Mesenchymal stem cell (in vitro differentiated cells and primary cell): Measurements from ENCODE around the gene PCED1B.

Experiments
- DNase-seq: peaks from one replicate; pipeline ENCODE4 v3.0.0-alpha.2; 2013
- H2AFZ ChIP-seq: one replicate; pipeline ENCODE4 v1.6.1; 2013; ENCODE audit warnings: low read depth, mild to moderate bottlenecking, control low read depth, inconsistent platforms, low read length, moderate library complexity
- H2AK5ac ChIP-seq: 2 replicates; pipeline ENCODE4 v1.6.1; 2013; ENCODE audit warnings: low read length, moderate library complexity, mild to moderate bottlenecking, inconsistent platforms; ENCODE audit not compliant: severe bottlenecking
- H2BK120ac ChIP-seq: one replicate; pipeline ENCODE4 v1.6.1; 2013; ENCODE audit warnings: low read depth, mild to moderate bottlenecking, inconsistent platforms, low read length, moderate library complexity
- H2BK12ac ChIP-seq, 2 experiments: one replicate each; pipeline ENCODE4 v1.6.1; 2013; ENCODE audit warnings: inconsistent platforms in 2 of 2, low read length in 2 of 2, mild to moderate bottlenecking in 2 of 2, moderate library complexity in 2 of 2, control low read depth in 1 of 2
- H2BK15ac ChIP-seq: one replicate; pipeline ENCODE4 v1.6.1; 2013; ENCODE audit warnings: mild to moderate bottlenecking, low read depth, inconsistent platforms; ENCODE audit not compliant: poor library complexity, severe bottlenecking
- H2BK5ac ChIP-seq: 2 replicates; pipeline ENCODE4 v1.6.1; 2013; ENCODE audit warnings: low read depth, mild to moderate bottlenecking, low read length, control low read depth, inconsistent platforms; ENCODE audit not compliant: poor library complexity, severe bottlenecking
- H3K14ac ChIP-seq, 2 experiments: one replicate each; pipeline ENCODE4 v1.6.1; 2013; ENCODE audit warnings: inconsistent platforms in 2 of 2, low read length in 2 of 2, control low read depth in 1 of 2, mild to moderate bottlenecking in 1 of 2, moderate library complexity in 1 of 2
- H3K18ac ChIP-seq, 2 experiments: one replicate each; pipeline ENCODE4 v1.6.1; 2013; ENCODE audit warnings: inconsistent platforms in 2 of 2, low read length in 2 of 2, control low read depth in 1 of 2, low read depth in 1 of 2, mild to moderate bottlenecking in 1 of 2
- H3K23ac ChIP-seq, 2 experiments: one replicate each; pipeline ENCODE4 v1.6.1; 2013; ENCODE audit warnings: inconsistent platforms in 2 of 2, low read length in 2 of 2, mild to moderate bottlenecking in 2 of 2, moderate library complexity in 2 of 2, control low read depth in 1 of 2
- H3K27ac ChIP-seq: 2 replicates; pipeline ENCODE4 v1.5.1; 2013; ENCODE audit warnings: mild to moderate bottlenecking, moderate library complexity, low read length, control low read depth, inconsistent platforms; ENCODE audit not compliant: poor library complexity, severe bottlenecking
- H3K27me3 ChIP-seq, 2 experiments: 2 replicates each; pipeline versions ENCODE4 v1.6.1 to v1.7.0; 2013; ENCODE audit warnings: low read length in 2 of 2, mild to moderate bottlenecking in 2 of 2, moderate library complexity in 2 of 2, control low read depth in 1 of 2, inconsistent platforms in 1 of 2; ENCODE audit not compliant: control insufficient read depth in 1 of 2, insufficient read depth in 1 of 2
- H3K36me3 ChIP-seq, 2 experiments: 2 replicates each; pipeline versions ENCODE4 v1.6.1 to v1.7.0; 2013; ENCODE audit warnings: low read length in 2 of 2, control low read depth in 1 of 2, inconsistent platforms in 1 of 2, low read depth in 1 of 2, mild to moderate bottlenecking in 1 of 2; ENCODE audit not compliant: insufficient read depth in 2 of 2, control insufficient read depth in 1 of 2
- H3K4ac ChIP-seq, 2 experiments: one replicate each; pipeline ENCODE4 v1.6.1; 2013; ENCODE audit warnings: inconsistent platforms in 2 of 2, low read length in 2 of 2, mild to moderate bottlenecking in 2 of 2, moderate library complexity in 2 of 2, control low read depth in 1 of 2, low read depth in 1 of 2
- H3K4me1 ChIP-seq: 2 replicates; pipeline ENCODE4 v1.6.1; 2013; ENCODE audit warnings: low read depth, low read length, control low read depth; ENCODE audit not compliant: control insufficient read depth, insufficient read depth
- H3K4me2 ChIP-seq: 2 replicates; pipeline ENCODE4 v1.6.1; 2013; ENCODE audit warnings: low read length, mild to moderate bottlenecking, inconsistent platforms; ENCODE audit not compliant: poor library complexity, severe bottlenecking
- H3K4me3 ChIP-seq, 2 experiments: 2 replicates each; pipeline versions ENCODE4 v1.5.1 to v1.7.0; 2013; ENCODE audit warnings: low read length in 2 of 2, mild to moderate bottlenecking in 2 of 2, control low read depth in 1 of 2, low read depth in 1 of 2; ENCODE audit not compliant: insufficient read depth in 1 of 2
- H3K79me1 ChIP-seq: replicated peaks from 2 replicates; pipeline ENCODE4 v1.6.1; 2013; ENCODE audit warnings: mild to moderate bottlenecking, control low read depth, low read length, inconsistent platforms; ENCODE audit not compliant: poor library complexity, severe bottlenecking
- H3K9ac ChIP-seq: 2 replicates; pipeline ENCODE4 v1.7.0; 2013; ENCODE audit warnings: mild to moderate bottlenecking, low read length, moderate library complexity
- H3K9me3 ChIP-seq: 2 replicates; pipeline ENCODE4 v1.7.0; 2013; ENCODE audit warnings: mild to moderate bottlenecking, low read length; ENCODE audit not compliant: control insufficient read depth
- H4K8ac ChIP-seq: one replicate; pipeline ENCODE4 v1.6.1; 2013; ENCODE audit warnings: inconsistent platforms, mild to moderate bottlenecking, low read length, moderate library complexity
- H4K91ac ChIP-seq: one replicate; pipeline ENCODE4 v1.6.1; 2013; ENCODE audit warnings: mild to moderate bottlenecking, low read length, inconsistent platforms
- WGBS: methylation state at CpG from one replicate; pipeline ENCODE4 v1.1.7; 2013; ENCODE audit warnings: mixed read lengths; 5-methylcytosine and 5-hydroxymethylcytosine counted together

PCED1B gene

GRCh38 chr12:47066278-47067025 is 13.0 kb upstream of the PCED1B start:
- no peak overlapping the region for H3K9ac ChIP-seq
- H3K14ac ChIP-seq: no peak overlapping the region
- H3K18ac ChIP-seq: no peak overlapping the region
- no peak overlapping the region for H2AK5ac ChIP-seq
- no peaks in the 10 kb centered on the region for H3K36me3 ChIP-seq
- no peak for DNase-seq
- 96% methylated on average over 3 of the region's 6 CpGs for WGBS
- H3K4me2 ChIP-seq: no peak overlapping the region
- H3K27ac ChIP-seq: no peak overlapping the region
- H2AFZ ChIP-seq: no peak overlapping the region
- H3K4ac ChIP-seq: no peak overlapping the region
- H3K23ac ChIP-seq: no peak overlapping the region
- H4K91ac ChIP-seq: no peak overlapping the region
- no peak overlapping the region for H2BK15ac ChIP-seq
- H4K8ac ChIP-seq: no peak overlapping the region
- no peak overlapping the region for H3K4me3 ChIP-seq
- no peak overlapping the region for H2BK12ac ChIP-seq
- H2BK120ac ChIP-seq: no peak overlapping the region
- peaks cover 0 to 9% of the 10 kb centered on the region in 2 experiments for H3K27me3 ChIP-seq
- H3K79me1 ChIP-seq: no peaks in the 10 kb centered on the region
- no peak overlapping the region for H2BK5ac ChIP-seq
- no peaks in the 10 kb centered on the region for H3K9me3 ChIP-seq
- H3K4me1 ChIP-seq: peaks cover 8% of the 10 kb centered on the region

DNA sequence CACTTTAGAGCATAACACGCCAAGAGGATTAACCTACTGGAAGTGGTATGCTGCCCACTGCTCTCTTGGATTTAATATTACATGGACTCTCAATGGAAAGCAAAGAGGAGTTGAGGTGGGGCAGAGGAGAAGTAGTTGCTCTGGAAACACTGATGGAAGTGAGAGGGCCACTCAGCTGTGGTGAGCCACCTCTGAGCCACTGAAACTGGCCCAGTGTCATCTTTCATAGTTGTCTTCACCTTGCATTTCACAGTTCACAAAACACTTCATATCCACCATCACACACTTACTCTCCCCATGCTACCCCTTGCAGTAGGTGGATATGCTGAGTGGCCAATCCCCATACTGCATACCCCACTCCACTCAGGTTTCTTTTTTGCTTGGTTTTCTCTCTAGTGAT is 12.2 kb upstream of the PCED1B start:
- Histone ChIP-seq H2BK120ac (no peak overlapping the region), H3K18ac (no peak overlapping the region), H3K27ac (no peak overlapping the region), H2BK12ac (no peak overlapping the region), H3K27me3 (peaks cover 0 to 14% of the 10 kb centered on the region in 2 experiments), H3K9ac (no peak overlapping the region), H4K8ac (no peak overlapping the region), H3K14ac (no peak overlapping the region), H3K4me3 (no peak overlapping the region), H4K91ac (no peak overlapping the region), H2BK15ac (no peak overlapping the region), H3K4ac (no peak overlapping the region), H3K36me3 (no peaks in the 10 kb centered on the region), H2AFZ (no peak overlapping the region), H3K9me3 (no peaks in the 10 kb centered on the region), H2BK5ac (no peak overlapping the region), H3K79me1 (no peaks in the 10 kb centered on the region), H3K23ac (no peak overlapping the region), H2AK5ac (peak overlapping the region; percentile 62), H3K4me1 (peaks cover 8% of the 10 kb centered on the region), H3K4me2 (no peak overlapping the region)
- 100% methylated on average over 1 of the region's 1 CpG for WGBS
- no peak for DNase-seq

DNA sequence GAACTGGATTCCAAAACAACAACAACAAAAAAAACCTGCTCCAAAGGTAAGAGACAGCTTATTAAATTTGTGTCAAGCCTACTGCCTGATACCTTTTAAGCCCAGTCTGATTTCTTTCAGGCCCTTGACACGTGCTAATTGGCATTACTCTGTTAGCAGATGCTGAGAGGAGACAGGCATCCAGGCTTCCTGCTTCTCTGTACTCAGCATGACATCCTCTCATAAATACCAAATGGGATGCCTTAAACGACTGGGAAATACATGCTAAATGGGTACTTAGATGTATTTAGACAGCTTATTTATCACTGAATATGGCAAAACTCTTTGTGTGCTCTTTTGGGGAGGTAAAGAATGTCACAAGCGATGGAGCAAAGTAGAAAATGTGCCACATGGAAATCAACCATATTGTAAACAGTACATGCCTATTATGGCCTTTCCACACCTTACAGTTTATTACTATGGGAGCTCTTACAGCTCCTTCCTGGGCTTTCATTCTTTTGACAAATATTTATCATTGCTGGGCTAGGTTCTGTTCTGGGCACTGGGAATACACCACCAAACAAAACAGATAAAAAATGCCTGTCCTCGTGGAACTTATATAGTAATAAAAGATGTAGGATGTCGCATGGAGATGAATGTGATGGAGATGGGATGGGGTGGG is 11.5 kb upstream of the PCED1B start:
- Histone ChIP-seq H3K27me3 (peaks cover 0 to 14% of the 10 kb centered on the region in 2 experiments), H2AFZ (no peak overlapping the region), H4K91ac (no peak overlapping the region), H2BK12ac (no peak overlapping the region), H3K36me3 (no peaks in the 10 kb centered on the region), H3K4me2 (no peak overlapping the region), H4K8ac (no peak overlapping the region), H3K4me3 (no peak overlapping the region), H2AK5ac (peak overlapping the region; percentile 8), H3K18ac (no peak overlapping the region), H3K9ac (no peak overlapping the region), H3K79me1 (no peaks in the 10 kb centered on the region), H3K4me1 (peaks cover 8% of the 10 kb centered on the region), H2BK15ac (no peak overlapping the region), H3K4ac (no peak overlapping the region), H3K14ac (no peak overlapping the region), H2BK5ac (no peak overlapping the region), H3K9me3 (no peaks in the 10 kb centered on the region), H2BK120ac (no peak overlapping the region), H3K27ac (peak overlapping the region; percentile 73), H3K23ac (no peak overlapping the region)
- WGBS: 58% methylated on average over 4 of the region's 5 CpGs
- no peak for DNase-seq

- Histone ChIP-seq H4K91ac (no peak overlapping the region), H3K23ac (no peak overlapping the region), H3K36me3 (no peaks in the 10 kb centered on the region), H3K9me3 (no peaks in the 10 kb centered on the region), H3K9ac (no peak overlapping the region), H3K27me3 (peaks cover 0 to 14% of the 10 kb centered on the region in 2 experiments), H2BK15ac (no peak overlapping the region), H3K27ac (peak overlapping the region; percentile 21), H3K4me3 (no peak overlapping the region), H4K8ac (peak overlapping the region; percentile 23), H2BK5ac (no peak overlapping the region), H2AFZ (no peak overlapping the region), H3K4me2 (no peak overlapping the region), H3K14ac (no peak overlapping the region), H3K4ac (no peak overlapping the region), H2BK12ac (no peak overlapping the region), H3K79me1 (no peaks in the 10 kb centered on the region), H3K4me1 (peaks cover 8% of the 10 kb centered on the region), H3K18ac (no peak overlapping the region), H2BK120ac (no peak overlapping the region), H2AK5ac (no peak overlapping the region)
- 46% methylated on average over 4 of the region's 6 CpGs for WGBS
- DNase-seq: peak; percentile 37
Observed at GRCh38 chr12:47068539-47068938, 10.9 kb upstream of the PCED1B start.
